ENCODE results near the gene ZNF497. TPM values are rescaled to one million over a fixed set of nuclear protein-coding genes. Genes with fewer than 3 reads are reported as not detected.

Gene ZNF497
- total RNA-seq, 1 experiment from 2014 or later, result 1.7 TPM

DNA sequence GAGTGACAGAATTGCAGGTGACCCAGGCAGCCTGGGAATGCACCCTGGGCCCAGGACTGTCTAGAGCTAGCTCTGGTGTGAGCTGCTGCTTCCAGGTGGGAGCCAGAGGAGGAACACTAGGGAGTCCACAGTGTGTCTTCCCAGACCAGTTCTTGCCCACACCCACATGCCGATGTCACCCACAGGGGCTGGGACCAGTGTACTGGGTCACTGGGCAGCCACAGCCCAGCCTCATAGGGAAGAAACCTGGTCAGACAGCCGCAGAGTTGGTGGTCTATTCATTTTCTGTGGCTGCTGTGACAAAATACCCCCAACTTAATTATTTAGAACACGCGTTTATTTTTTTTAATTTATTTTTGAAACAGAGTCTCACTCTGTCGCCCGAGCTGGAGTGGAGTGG, 36.0 kb upstream of the ZNF497 start:
- peaks cover 14% of the 10 kb centered on the region for H3K36me3 Mint-ChIP-seq
- H3K27ac Mint-ChIP-seq, result no peak overlapping the region
- TF ChIP-seq KAT7 (CRISPR knock-in tag; IDR thresholded peaks at IDR 0.05; ENCODE audit: borderline replicate concordance) (no peak), ZBTB21 (CRISPR knock-in tag; IDR thresholded peaks at IDR 0.05; ENCODE audit: borderline replicate concordance) (no peak), NFYB (CRISPR knock-in tag; conservative IDR thresholded peaks at IDR 0.05; ENCODE audit: low read depth) (no peak), GRHL2 (CRISPR knock-in tag; IDR thresholded peaks at IDR 0.05; ENCODE audit: insufficient replicate concordance, severe bottlenecking) (no peak), NR2C2 (CRISPR knock-in tag; IDR thresholded peaks at IDR 0.05) (no peak)
- TF ChIP-seq, protein P1, sequence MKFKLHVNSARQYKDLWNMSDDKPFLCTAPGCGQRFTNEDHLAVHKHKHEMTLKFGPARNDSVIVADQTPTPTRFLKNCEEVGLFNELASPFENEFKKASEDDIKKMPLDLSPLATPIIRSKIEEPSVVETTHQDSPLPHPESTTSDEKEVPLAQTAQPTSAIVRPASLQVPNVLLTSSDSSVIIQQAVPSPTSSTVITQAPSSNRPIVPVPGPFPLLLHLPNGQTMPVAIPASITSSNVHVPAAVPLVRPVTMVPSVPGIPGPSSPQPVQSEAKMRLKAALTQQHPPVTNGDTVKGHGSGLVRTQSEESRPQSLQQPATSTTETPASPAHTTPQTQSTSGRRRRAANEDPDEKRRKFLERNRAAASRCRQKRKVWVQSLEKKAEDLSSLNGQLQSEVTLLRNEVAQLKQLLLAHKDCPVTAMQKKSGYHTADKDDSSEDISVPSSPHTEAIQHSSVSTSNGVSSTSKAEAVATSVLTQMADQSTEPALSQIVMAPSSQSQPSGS (CRISPR knock-in tag; IDR thresholded peaks at IDR 0.05; ENCODE audit: borderline replicate concordance, low read depth), result no peak
- TF ChIP-seq, protein P2, sequence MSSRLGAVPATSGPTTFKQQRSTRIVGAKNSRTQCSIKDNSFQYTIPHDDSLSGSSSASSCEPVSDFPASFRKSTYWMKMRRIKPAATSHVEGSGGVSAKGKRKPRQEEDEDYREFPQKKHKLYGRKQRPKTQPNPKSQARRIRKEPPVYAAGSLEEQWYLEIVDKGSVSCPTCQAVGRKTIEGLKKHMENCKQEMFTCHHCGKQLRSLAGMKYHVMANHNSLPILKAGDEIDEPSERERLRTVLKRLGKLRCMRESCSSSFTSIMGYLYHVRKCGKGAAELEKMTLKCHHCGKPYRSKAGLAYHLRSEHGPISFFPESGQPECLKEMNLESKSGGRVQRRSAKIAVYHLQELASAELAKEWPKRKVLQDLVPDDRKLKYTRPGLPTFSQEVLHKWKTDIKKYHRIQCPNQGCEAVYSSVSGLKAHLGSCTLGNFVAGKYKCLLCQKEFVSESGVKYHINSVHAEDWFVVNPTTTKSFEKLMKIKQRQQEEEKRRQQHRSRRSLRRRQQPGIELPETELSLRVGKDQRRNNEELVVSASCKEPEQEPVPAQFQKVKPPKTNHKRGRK (CRISPR knock-in tag; IDR thresholded peaks at IDR 0.05; ENCODE audit: borderline replicate concordance), result no peak
- ChIA-PET POLR2A (interaction anchor here (1.5 kb wide), 1 partner anchor 10 kb away, joined by 3 read pairs; the partner anchor contains the start of gene ZNF584), CTCF (no interaction called here)
- no peak overlapping the region for H3K4me3 Mint-ChIP-seq
- H3K4me1 Mint-ChIP-seq, result peaks cover 16% of the 10 kb centered on the region
- ATAC-seq (no peak), DNase-seq (ENCODE audit: low spot score) (no peak)
- peaks cover 36% of the 10 kb centered on the region for H3K27me3 Mint-ChIP-seq (ENCODE audit: low read depth)
- no peaks in the 10 kb centered on the region for H3K9me3 Mint-ChIP-seq

DNA sequence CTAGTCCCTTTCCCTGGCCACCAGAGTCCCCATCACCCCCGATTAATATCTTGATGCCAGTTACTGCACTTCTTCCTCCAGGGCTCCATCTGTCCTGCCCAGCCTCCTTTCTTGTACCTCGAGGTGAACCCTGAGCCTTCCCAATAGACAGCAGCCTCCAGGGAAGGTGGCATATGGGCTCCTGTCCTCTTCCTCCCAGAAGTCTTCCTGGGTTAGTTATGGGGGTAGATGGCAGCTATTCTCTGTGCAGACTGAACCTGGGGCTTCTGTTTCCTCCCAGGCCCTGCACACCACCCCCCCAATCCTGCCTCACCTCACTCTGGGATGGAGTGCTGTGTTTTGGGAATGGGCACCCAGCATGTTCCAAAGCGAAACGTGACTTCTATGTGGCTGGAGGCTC, 35.5 kb upstream of the ZNF497 start:
- Mint-ChIP-seq H3K27me3 (ENCODE audit: low read depth) (peaks cover 36% of the 10 kb centered on the region), H3K4me1 (peaks cover 16% of the 10 kb centered on the region), H3K27ac (no peak overlapping the region), H3K9me3 (no peaks in the 10 kb centered on the region), H3K4me3 (no peak overlapping the region), H3K36me3 (peaks cover 19% of the 10 kb centered on the region)
- POLR2A ChIA-PET, result interaction anchor here (0.6 to 1.5 kb wide), 3 partner anchors 11 to 42 kb away, joined by 3 read pairs; partner anchors contain the start of genes ZNF132, ZNF497 and ZNF584
- CTCF ChIA-PET, result interaction anchor here (1.1 kb wide), 1 partner anchor 25 kb away, joined by 3 read pairs; no protein-coding TSS in a partner anchor
- TF ChIP-seq SMAD3 (CRISPR knock-in tag; IDR thresholded peaks at IDR 0.05; ENCODE audit: borderline replicate concordance) (no peak), FOXK1 (CRISPR knock-in tag; IDR thresholded peaks at IDR 0.05) (no peak), ZBTB21 (CRISPR knock-in tag; IDR thresholded peaks at IDR 0.05; ENCODE audit: borderline replicate concordance) (no peak)
- ATAC-seq (no peak), DNase-seq (ENCODE audit: low spot score) (no peak)

DNA sequence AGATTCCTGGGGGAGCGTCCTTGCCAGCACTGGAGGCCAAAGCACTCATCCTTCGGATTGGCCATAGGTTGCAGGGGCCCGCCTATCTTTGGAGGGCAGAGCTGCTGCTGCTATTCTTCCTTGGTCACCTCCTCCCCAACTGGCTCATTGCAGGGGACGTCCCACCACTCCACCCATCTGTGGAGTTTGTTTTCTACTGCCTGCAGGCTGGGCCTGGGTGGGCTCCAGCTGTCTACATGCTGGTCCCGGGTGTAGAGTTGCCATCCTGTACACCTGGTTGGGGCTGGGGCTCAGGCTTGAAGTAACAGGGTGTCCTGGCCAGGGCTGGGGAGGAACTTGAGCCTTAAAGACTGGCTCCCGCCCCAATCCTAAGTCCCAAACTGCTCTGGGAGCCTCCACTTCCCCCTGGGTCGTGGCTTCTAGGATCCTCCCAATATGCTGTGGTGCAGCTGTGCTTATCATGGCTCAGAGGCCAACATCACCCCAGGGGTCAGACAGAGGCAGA, 35.0 kb upstream of the ZNF497 start:
- DNase-seq (ENCODE audit: low spot score) (no peak), ATAC-seq (no peak)
- ChIA-PET CTCF (interaction anchor here (1.1 kb wide), 1 partner anchor 24 kb away, joined by 3 read pairs; no protein-coding TSS in a partner anchor), POLR2A (interaction anchor here (0.6 to 1.5 kb wide), 3 partner anchors 11 to 43 kb away, joined by 3 read pairs; partner anchors contain the start of genes ZNF132, ZNF497 and ZNF584)
- TF ChIP-seq EMX1 (CRISPR knock-in tag; IDR thresholded peaks at IDR 0.05) (no peak), CREM (CRISPR knock-in tag; IDR thresholded peaks at IDR 0.05) (no peak), RORB (CRISPR knock-in tag; IDR thresholded peaks at IDR 0.05) (no peak), TCF7 (CRISPR knock-in tag; IDR thresholded peaks at IDR 0.05; ENCODE audit: low read depth) (no peak), ZNF219 (CRISPR knock-in tag; IDR thresholded peaks at IDR 0.05; ENCODE audit: borderline replicate concordance) (no peak), ZNF263 (CRISPR knock-in tag; IDR thresholded peaks at IDR 0.05; ENCODE audit: low read depth) (no peak), NFE2L1 (CRISPR knock-in tag; IDR thresholded peaks at IDR 0.05) (no peak), ZNF423 (CRISPR knock-in tag; IDR thresholded peaks at IDR 0.05) (no peak)
- TF ChIP-seq, protein P3, sequence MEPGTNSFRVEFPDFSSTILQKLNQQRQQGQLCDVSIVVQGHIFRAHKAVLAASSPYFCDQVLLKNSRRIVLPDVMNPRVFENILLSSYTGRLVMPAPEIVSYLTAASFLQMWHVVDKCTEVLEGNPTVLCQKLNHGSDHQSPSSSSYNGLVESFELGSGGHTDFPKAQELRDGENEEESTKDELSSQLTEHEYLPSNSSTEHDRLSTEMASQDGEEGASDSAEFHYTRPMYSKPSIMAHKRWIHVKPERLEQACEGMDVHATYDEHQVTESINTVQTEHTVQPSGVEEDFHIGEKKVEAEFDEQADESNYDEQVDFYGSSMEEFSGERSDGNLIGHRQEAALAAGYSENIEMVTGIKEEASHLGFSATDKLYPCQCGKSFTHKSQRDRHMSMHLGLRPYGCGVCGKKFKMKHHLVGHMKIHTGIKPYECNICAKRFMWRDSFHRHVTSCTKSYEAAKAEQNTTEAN (CRISPR knock-in tag; IDR thresholded peaks at IDR 0.05), result no peak
- TF ChIP-seq, protein P4, sequence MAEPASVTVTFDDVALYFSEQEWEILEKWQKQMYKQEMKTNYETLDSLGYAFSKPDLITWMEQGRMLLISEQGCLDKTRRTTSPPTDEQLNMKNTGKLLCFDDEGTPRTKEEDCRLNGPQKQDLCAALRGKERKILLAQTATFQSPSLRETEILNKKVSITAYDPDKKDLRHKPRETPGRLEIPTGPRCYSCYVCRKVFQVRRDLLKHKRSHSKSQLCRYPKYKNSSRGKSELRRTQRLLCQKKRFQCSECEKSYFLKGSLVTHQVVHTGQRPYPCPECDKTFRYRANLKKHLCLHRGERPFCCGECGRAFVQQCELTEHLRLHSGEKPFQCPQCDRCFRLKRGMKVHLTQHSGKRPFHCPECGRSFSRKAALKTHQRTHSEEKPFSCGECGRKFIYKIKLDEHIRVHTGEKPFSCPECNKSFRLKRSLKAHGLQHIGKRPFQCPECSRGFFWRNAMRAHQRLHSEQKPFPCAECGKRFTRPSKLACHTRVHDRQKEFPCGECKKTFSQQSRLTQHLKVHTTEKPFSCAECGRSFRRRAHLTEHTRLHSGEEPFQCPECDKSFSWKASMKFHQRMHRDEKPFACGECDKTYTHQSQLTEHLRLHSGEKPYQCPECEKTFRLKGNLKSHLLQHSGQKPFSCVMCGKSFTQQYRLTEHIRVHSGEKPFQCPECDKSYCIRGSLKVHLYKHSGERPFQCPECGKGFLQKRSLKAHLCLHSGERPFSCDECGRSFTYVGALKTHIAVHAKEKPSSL (CRISPR knock-in tag; conservative IDR thresholded peaks at IDR 0.05), result no peak
- TF ChIP-seq, protein P5, sequence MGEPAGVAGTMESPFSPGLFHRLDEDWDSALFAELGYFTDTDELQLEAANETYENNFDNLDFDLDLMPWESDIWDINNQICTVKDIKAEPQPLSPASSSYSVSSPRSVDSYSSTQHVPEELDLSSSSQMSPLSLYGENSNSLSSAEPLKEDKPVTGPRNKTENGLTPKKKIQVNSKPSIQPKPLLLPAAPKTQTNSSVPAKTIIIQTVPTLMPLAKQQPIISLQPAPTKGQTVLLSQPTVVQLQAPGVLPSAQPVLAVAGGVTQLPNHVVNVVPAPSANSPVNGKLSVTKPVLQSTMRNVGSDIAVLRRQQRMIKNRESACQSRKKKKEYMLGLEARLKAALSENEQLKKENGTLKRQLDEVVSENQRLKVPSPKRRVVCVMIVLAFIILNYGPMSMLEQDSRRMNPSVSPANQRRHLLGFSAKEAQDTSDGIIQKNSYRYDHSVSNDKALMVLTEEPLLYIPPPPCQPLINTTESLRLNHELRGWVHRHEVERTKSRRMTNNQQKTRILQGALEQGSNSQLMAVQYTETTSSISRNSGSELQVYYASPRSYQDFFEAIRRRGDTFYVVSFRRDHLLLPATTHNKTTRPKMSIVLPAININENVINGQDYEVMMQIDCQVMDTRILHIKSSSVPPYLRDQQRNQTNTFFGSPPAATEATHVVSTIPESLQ (CRISPR knock-in tag; IDR thresholded peaks at IDR 0.05), result no peak
- Mint-ChIP-seq H3K4me1 (peaks cover 16% of the 10 kb centered on the region), H3K27ac (no peak overlapping the region), H3K4me3 (peak overlapping the region; percentile 46), H3K36me3 (peaks cover 24% of the 10 kb centered on the region), H3K9me3 (no peaks in the 10 kb centered on the region), H3K27me3 (ENCODE audit: low read depth) (peaks cover 36% of the 10 kb centered on the region)
